22Rv1 (cell line): Measurements from ENCODE around the gene ZNF500.

Experiments
- CTCF ChIP-seq: fragments of 450-650 bp; IDR thresholded peaks from 2 replicates; pipeline ENCODE4 v1.5.1; 2017; ENCODE audit warnings: mild to moderate bottlenecking
- ZFX ChIP-seq: fragments of 450-650 bp; IDR thresholded peaks from 2 replicates; pipeline ENCODE4 v1.6.1; 2017; ENCODE audit warnings: antibody characterized with exemption, borderline replicate concordance

GRCh38 chr16:4701791-4702465 lies 65.0 kb downstream of the ZNF500 start:
- no peak for TF ChIP-seq CTCF
- no peak for TF ChIP-seq ZFX
